Kidney epithelial cell (primary cell): ENCODE data around the gene CCDC88B. TPM values are rescaled to one million over a fixed set of nuclear protein-coding genes. Genes with fewer than 3 reads are reported as not detected.

ENCODE experiments used
- DNase-seq: peaks from one replicate; pipeline ENCODE4 v3.0.0-alpha.2; 2010; ENCODE audit warnings: low read depth
- H3K27me3 ChIP-seq: 2 replicates; pipeline ENCODE4 v1.6.0; 2011; ENCODE audit warnings: low read length; ENCODE audit not compliant: control insufficient read depth, insufficient read depth
- H3K36me3 ChIP-seq: 2 replicates; pipeline ENCODE4 v1.5.1; 2011; ENCODE audit warnings: low read length; ENCODE audit not compliant: control insufficient read depth, insufficient read depth
- H3K4me3 ChIP-seq: 2 replicates; pipeline ENCODE4 v1.5.1; 2011; ENCODE audit warnings: low read depth, mild to moderate bottlenecking, control low read depth, low read length
- total RNA-seq: library from RNA; depleted of rRNA; stranded (reverse); fragments of >200 nt; gene quantifications from 2 replicates; pipeline ENCODE4 v1.2.3, GENCODE V29; 2015
- TF ChIP-seq, protein P1 (sequence below): IDR thresholded peaks from 2 replicates; pipeline ENCODE4 v1.5.1; 2011; ENCODE audit warnings: mild to moderate bottlenecking, moderate library complexity, low read length, control low read depth, inconsistent platforms; ENCODE audit not compliant: insufficient read depth, poor library complexity, severe bottlenecking

Gene CCDC88B
- total RNA-seq, 1 donor from 2014 or later = 1.3 TPM

DNA sequence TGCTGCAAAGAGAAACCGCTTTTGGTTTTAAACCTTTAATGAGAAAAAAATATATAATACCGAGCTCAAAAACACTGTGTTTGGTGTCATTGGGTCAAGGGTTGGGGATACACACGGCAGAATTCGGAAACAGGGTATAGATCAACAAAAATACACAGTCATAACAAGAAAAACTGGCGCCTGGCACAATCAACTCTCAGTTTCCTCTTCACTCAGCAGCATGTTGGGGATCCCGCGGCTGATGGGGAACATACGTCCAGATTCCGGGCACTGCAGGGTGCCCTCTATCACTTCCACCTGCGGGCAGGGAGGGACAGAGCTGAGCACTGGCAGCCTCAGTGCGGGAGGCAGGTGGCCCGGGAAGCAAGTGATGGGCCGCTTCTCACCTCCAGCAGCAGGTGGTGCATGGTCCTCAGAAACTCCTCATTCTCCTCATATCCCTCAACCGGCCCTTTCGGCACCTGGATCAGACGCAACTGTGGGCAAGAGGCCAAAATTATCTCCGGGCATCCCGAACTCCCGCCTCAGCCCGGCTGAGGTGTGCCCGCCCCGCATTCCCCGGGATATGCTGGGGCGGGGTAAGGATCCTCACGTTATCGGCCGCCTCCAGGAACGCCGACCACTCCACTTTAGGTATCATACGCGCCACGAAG is 23.2 kb upstream of the CCDC88B start:
- TF ChIP-seq, protein P1, sequence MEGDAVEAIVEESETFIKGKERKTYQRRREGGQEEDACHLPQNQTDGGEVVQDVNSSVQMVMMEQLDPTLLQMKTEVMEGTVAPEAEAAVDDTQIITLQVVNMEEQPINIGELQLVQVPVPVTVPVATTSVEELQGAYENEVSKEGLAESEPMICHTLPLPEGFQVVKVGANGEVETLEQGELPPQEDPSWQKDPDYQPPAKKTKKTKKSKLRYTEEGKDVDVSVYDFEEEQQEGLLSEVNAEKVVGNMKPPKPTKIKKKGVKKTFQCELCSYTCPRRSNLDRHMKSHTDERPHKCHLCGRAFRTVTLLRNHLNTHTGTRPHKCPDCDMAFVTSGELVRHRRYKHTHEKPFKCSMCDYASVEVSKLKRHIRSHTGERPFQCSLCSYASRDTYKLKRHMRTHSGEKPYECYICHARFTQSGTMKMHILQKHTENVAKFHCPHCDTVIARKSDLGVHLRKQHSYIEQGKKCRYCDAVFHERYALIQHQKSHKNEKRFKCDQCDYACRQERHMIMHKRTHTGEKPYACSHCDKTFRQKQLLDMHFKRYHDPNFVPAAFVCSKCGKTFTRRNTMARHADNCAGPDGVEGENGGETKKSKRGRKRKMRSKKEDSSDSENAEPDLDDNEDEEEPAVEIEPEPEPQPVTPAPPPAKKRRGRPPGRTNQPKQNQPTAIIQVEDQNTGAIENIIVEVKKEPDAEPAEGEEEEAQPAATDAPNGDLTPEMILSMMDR = peak; percentile 29
- no peak for DNase-seq
- Histone ChIP-seq H3K36me3 (peaks cover 4% of the 10 kb centered on the region), H3K27me3 (no peaks in the 10 kb centered on the region), H3K4me3 (peak overlapping the region; percentile 71)

DNA sequence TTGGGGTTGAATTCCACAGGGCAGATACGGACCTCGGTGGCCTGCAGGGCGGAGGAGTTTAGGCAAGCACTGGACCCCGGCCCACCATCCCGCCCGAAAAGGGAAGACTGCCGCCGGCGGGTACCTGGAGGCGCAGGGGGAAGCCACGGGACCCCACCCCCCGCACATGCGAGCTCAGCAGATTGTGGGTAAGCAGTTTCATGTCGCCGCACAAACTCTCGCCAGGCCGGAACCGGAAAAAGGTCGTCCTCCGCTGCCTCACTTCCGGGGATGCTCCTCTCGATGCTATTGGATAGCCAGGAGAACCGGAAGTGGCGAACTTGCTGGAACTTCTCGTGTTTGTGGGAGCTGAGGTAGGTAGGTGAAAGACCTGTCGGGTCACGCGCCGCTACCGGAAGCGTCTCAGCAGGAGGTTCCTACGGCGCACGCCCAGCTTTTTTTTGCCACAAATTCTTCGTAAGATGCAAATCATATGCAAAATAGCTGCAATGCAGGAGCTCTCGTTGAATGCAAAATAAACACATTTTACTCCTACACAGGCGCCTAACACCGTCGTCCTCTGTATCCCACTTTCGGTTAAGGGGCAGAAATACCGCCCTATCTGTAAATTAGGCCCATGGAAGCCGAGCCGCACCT is 22.6 kb upstream of the CCDC88B start, which contains the start of gene TRMT112:
Gene TRMT112 (minus strand): TSS at position 235 of the 636 bp plus-strand sequence. CDS start 33 bp downstream, at position 202.
- peaks cover 7% of the 10 kb centered on the region for H3K36me3 ChIP-seq
- H3K4me3 ChIP-seq = peak within 1 kb of the TSS; percentile 71
- DNase-seq = peak; percentile 100

DNA sequence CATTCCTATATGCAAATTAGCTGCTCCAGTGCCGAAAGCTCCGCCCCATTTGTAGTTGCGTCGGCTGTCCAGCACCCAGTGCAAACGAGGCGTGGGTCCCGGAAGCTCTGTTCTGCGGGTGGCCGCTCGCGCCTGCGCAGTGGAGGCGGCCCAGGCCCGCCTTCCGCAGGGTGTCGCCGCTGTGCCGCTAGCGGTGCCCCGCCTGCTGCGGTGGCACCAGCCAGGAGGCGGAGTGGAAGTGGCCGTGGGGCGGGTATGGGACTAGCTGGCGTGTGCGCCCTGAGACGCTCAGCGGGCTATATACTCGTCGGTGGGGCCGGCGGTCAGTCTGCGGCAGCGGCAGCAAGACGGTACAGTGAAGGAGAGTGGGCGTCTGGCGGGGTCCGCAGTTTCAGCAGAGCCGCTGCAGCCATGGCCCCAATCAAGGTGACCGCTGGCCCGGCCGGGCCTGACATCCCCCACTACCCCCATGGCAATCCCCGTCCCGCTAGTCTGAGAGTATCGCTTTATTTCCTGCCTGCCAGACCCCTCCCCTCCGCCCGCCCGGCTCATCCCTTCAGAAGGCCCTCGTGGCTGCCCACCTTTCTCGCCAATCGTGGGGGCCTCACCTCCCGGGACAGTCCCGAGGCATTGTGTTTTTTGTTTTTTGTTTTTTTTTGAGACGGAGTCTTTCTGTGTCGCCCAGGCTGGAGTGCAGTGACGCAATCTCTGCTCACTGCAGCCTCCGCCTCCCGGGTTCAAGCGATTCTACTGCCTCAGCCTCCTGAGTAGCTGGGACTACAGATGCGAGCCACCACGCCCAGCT is 21.8 kb upstream of the CCDC88B start, which contains the start of gene PRDX5:
Gene PRDX5 (plus strand): TSS at position 161 of the 805 bp plus-strand sequence. CDS start 95 bp downstream, at position 256.
- Histone ChIP-seq H3K36me3 (peaks cover 7% of the 10 kb centered on the region), H3K4me3 (peak within 1 kb of the TSS; percentile 71), H3K27me3 (no peaks in the 10 kb centered on the region)
- TF ChIP-seq, protein P1 = no peak
- peak; percentile 83 for DNase-seq

More for the DNA sequence above, 22.6 kb upstream of the CCDC88B start, which contains the start of gene TRMT112:
- H3K27me3 ChIP-seq = no peaks in the 10 kb centered on the region
- TF ChIP-seq, protein P1 = no peak

DNA sequence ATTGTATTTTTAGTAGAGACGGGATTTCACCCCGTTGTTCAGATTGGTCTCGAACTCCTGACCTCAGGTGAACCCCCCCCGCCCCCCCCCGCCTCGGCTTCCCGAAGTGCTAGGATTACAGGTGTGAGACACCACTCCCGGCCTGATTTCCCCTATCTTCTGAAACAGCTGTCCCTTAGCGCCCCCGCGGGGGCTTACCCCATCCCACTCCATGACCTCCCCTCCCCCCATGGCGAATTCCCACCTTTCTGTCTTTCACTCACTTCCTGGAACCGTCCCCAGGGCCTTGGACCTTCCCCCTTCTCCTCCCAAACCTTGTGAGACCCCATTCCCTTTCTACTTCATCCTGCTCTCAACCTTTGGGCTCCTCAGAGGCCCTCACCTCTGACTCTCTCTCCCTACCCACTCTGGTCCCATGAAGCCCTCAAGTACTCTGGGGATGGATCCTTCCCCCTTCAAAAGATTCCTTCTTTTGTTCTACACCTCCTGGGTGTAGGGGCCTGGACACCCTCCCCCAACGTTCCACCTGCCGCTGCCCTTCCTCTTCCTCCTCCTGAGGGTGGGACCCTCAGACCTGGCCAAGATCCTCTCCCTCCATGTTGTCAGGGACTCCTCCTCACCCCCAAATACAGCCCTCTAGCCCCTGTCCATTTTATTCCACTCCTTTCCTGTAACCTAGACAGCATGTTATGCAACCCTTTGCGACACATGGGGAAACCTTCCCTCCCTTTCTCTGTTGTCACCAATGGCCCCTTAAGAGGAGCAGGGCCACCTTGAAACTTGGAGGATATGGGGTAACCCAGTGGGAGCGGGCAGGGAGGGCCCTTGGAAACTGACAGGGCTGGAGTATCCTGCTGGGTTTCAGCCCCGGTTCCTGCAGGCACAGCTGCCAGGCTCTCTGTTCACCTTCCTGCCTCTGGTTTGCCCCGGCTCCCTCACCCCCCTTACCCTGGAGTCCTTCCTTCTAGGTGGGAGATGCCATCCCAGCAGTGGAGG is 20.9 kb upstream of the CCDC88B start:
- DNase-seq = no peak
- no peaks in the 10 kb centered on the region for H3K27me3 ChIP-seq
- H3K4me3 ChIP-seq = peak overlapping the region; percentile 71
- H3K36me3 ChIP-seq = peaks cover 7% of the 10 kb centered on the region
- TF ChIP-seq, protein P1 = no peak

DNA sequence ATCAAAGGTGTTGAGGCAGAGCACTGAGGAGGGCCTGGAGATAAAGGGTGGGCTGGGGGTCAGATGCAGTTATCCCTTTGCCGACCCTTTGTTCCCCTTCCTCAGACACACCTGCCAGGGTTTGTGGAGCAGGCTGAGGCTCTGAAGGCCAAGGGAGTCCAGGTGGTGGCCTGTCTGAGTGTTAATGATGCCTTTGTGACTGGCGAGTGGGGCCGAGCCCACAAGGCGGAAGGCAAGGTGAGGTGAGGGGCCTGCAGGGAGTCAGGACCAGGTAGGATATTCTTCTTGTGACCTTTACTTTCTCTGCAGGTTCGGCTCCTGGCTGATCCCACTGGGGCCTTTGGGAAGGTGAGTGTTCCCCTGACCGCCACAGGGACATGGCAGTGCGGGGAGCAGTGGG is 19.4 kb upstream of the CCDC88B start:
- no peaks in the 10 kb centered on the region for H3K27me3 ChIP-seq
- TF ChIP-seq, protein P1 = no peak
- no peak for DNase-seq
- H3K4me3 ChIP-seq = no peak overlapping the region
- H3K36me3 ChIP-seq = peaks cover 6% of the 10 kb centered on the region
